WTC11 (cell line): ENCODE results near the gene ATMIN. TPM values are rescaled to one million over a fixed set of nuclear protein-coding genes. Genes with fewer than 3 reads are reported as not detected.

ENCODE experiments used
- ATAC-seq: fragments of 200-7000 bp; cut with Tn5 transposase; 2 replicates; pipeline ENCODE4 v1.10.0; 2021; ENCODE audit warnings: mild to moderate bottlenecking, moderate library complexity
- CTCF ChIA-PET: fragments of 300-600 bp; sonication (Branson Sonifier 250); formaldehyde crosslinking; loops from one replicate; lab custom pipeline; 2021; ENCODE audit warnings: antibody characterized with exemption; lab: Charles Lee
- POLR2A ChIA-PET: fragments of 350-600 bp; sonication (Branson Sonifier 250); formaldehyde crosslinking; loops from one replicate; lab custom pipeline; 2021; ENCODE audit warnings: antibody characterized with exemption; lab: Charles Lee
- DNase-seq: peaks from one replicate; pipeline ENCODE4 v3.0.0; 2021; ENCODE audit warnings: low spot score
- H3K27ac Mint-ChIP-seq: 2 replicates; pipeline ENCODE4 v1.8.0; 2021; ENCODE audit warnings: mixed read lengths
- H3K27me3 Mint-ChIP-seq: 2 replicates; pipeline ENCODE4 v1.8.0; 2021; ENCODE audit warnings: low read depth, mild to moderate bottlenecking, moderate library complexity, mixed read lengths
- H3K36me3 Mint-ChIP-seq: 2 replicates; pipeline ENCODE4 v1.8.0; 2021; ENCODE audit warnings: mixed read lengths
- H3K4me1 Mint-ChIP-seq: 2 replicates; pipeline ENCODE4 v1.8.0; 2022; ENCODE audit warnings: mixed read lengths
- H3K4me3 Mint-ChIP-seq: 2 replicates; pipeline ENCODE4 v1.8.0; 2021; ENCODE audit warnings: mild to moderate bottlenecking, moderate library complexity, mixed read lengths
- H3K9me3 Mint-ChIP-seq: 2 replicates; pipeline ENCODE4 v1.8.0; 2021; ENCODE audit warnings: mixed read lengths
- E2F4 ChIP-seq: sonication (generic); formaldehyde crosslinking; IDR thresholded peaks from 2 replicates; pipeline ENCODE4 v1.8.1; 2022; ENCODE audit warnings: low read depth, mild to moderate bottlenecking, moderate library complexity, missing genetic modification reagents, borderline replicate concordance
- HMGA2 ChIP-seq: fragments of 250-450 bp; sonication (Bioruptor Pico); IDR thresholded peaks from 2 replicates; pipeline ENCODE4 v1.4.0; 2021; ENCODE audit warnings: mild to moderate bottlenecking, moderate library complexity
- KAT7 ChIP-seq: sonication (generic); formaldehyde crosslinking; IDR thresholded peaks from 2 replicates; pipeline ENCODE4 v1.8.1; 2023; ENCODE audit warnings: missing genetic modification reagents, mild to moderate bottlenecking, borderline replicate concordance
- MYBL2 ChIP-seq: sonication (generic); formaldehyde crosslinking; IDR thresholded peaks from 2 replicates; pipeline ENCODE4 v1.8.1; 2023; ENCODE audit warnings: mild to moderate bottlenecking, moderate library complexity, missing genetic modification reagents
- PRDM15 ChIP-seq: sonication (generic); formaldehyde crosslinking; IDR thresholded peaks from 2 replicates; pipeline ENCODE4 v1.8.0; 2022; ENCODE audit warnings: missing genetic modification reagents
- PRRX2 ChIP-seq: fragments of 250-450 bp; sonication (Bioruptor Pico); IDR thresholded peaks from 2 replicates; pipeline ENCODE4 v1.8.0; 2021; ENCODE audit warnings: mild to moderate bottlenecking
- RORB ChIP-seq: fragments of 250-450 bp; sonication (Bioruptor Pico); IDR thresholded peaks from 2 replicates; pipeline ENCODE4 v1.9.0; 2021; ENCODE audit warnings: mild to moderate bottlenecking
- SMAD3 ChIP-seq: sonication (generic); formaldehyde crosslinking; IDR thresholded peaks from 2 replicates; pipeline ENCODE4 v1.8.0; 2022; ENCODE audit warnings: missing genetic modification reagents, mild to moderate bottlenecking, borderline replicate concordance
- USF1 ChIP-seq: sonication (generic); formaldehyde crosslinking; IDR thresholded peaks from 2 replicates; pipeline ENCODE4 v1.8.0; 2022; ENCODE audit warnings: mild to moderate bottlenecking, missing genetic modification reagents
- ZNF416 ChIP-seq: fragments of 250-450 bp; sonication (Bioruptor Pico); IDR thresholded peaks from 2 replicates; pipeline ENCODE4 v1.9.0; 2021; ENCODE audit warnings: mild to moderate bottlenecking, inconsistent platforms
- ZNF425 ChIP-seq: fragments of 250-450 bp; sonication (Bioruptor Pico); conservative IDR thresholded peaks from 2 replicates; pipeline ENCODE4 v1.9.0; 2021; ENCODE audit warnings: mild to moderate bottlenecking
- ZNF671 ChIP-seq: fragments of 250-450 bp; sonication (Bioruptor Pico); IDR thresholded peaks from 2 replicates; pipeline ENCODE4 v1.8.0; 2021; ENCODE audit warnings: mild to moderate bottlenecking
- total RNA-seq: library from RNA; stranded (reverse); gene quantifications from 3 replicates; pipeline ENCODE4 v1.2.3, GENCODE V29; 2021
- TF ChIP-seq, protein P1 (sequence below): sonication (generic); formaldehyde crosslinking; IDR thresholded peaks from 2 replicates; pipeline ENCODE4 v1.8.1; 2023; ENCODE audit warnings: mild to moderate bottlenecking, moderate library complexity, missing genetic modification reagents
- TF ChIP-seq, protein P2 (sequence below): sonication (generic); formaldehyde crosslinking; IDR thresholded peaks from 2 replicates; pipeline ENCODE4 v1.8.0; 2023; ENCODE audit warnings: mild to moderate bottlenecking, missing genetic modification reagents
- TF ChIP-seq, protein P3 (sequence below): fragments of 250-450 bp; sonication (Bioruptor Pico); IDR thresholded peaks from 2 replicates; pipeline ENCODE4 v2.1.2; 2022; ENCODE audit warnings: mild to moderate bottlenecking, moderate library complexity

The ATMIN gene
- total RNA-seq, 1 experiment from 2014 or later = 43.1 TPM

DNA sequence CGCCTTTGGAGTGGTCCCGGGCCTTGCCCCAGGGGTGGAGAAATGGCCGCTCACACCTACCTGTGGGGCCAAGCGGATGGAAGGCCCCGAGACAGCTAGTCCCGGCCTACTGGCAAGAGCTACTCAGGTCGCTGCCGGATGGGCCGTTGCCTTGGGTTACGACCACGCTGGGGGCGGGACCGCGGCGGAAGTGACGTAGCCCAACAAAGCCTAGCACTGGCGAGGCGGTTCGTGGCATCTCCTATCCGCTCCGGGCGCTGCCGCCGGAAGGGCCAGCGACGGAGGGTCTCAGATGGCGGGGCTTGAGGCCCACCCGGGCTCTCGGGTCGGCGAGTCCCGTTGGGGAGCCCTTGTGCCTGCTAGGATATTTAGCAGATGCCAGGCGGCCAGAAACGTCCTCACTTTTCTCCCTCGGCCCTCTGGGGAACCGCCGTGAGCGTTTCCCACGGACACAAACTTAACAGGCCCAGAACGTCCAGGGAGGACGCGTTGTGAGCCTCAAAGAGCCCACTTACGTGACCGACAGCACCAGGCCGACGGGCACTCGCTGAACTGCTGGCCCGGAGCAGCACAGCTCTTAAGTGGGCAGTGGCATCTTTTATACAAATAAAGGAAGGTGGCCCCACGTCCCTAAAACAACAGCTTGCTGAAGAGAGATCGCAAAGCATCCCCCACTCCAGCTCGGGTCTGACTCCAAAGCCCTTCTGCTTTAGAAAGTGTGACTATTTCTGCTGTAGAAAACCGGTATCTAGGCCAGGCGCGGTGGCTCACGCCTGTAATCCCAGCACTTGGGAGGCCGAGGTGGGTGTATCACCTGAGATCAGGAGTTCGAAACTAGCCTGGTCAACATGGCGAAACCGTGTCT is 41.7 kb downstream of the ATMIN start, which contains the start of gene C16orf46 (continued):
- TF ChIP-seq ZNF425 (CRISPR knock-in tag) = no peak
- TF ChIP-seq KAT7 = no peak
- no peak for TF ChIP-seq HMGA2 (CRISPR knock-in tag)

DNA sequence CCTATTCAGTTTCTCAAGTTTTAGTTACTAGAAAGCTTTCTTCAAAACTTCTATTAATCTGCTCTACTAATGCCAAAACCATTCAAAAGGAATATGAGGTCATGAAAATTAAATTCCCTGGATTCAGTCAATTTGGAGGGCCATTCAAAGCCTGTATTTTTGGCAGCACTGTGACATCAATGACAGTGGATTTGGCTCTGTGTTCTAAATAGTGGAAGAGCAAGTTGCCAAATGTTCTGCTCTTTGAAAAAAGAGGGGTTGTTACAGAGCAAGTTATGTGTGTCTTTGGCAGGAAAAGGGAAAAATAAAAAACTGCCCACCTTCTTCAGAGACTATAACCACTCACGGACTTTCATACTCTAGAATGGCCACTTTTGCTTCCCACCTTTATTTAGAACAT is 44.6 kb downstream of the ATMIN start:
- no peak overlapping the region for H3K4me3 Mint-ChIP-seq
- no peak for DNase-seq
- H3K4me1 Mint-ChIP-seq = peaks cover 7% of the 10 kb centered on the region; the same call in 1 of the 2 replicates
- no peak overlapping the region for H3K27ac Mint-ChIP-seq
- no peaks in the 10 kb centered on the region; the same call in 1 of the 2 replicates for H3K27me3 Mint-ChIP-seq
- ChIA-PET POLR2A (no interaction called here), CTCF (no interaction called here)
- no peak for TF ChIP-seq E2F4 (CRISPR knock-in tag)
- TF ChIP-seq ZNF671 = no peak
- TF ChIP-seq, protein P1, sequence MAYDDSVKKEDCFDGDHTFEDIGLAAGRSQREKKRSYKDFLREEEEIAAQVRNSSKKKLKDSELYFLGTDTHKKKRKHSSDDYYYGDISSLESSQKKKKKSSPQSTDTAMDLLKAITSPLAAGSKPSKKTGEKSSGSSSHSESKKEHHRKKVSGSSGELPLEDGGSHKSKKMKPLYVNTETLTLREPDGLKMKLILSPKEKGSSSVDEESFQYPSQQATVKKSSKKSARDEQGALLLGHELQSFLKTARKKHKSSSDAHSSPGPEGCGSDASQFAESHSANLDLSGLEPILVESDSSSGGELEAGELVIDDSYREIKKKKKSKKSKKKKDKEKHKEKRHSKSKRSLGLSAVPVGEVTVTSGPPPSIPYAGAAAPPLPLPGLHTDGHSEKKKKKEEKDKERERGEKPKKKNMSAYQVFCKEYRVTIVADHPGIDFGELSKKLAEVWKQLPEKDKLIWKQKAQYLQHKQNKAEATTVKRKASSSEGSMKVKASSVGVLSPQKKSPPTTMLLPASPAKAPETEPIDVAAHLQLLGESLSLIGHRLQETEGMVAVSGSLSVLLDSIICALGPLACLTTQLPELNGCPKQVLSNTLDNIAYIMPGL (CRISPR knock-in tag) = no peak
- no peak for TF ChIP-seq PRRX2
- TF ChIP-seq ZNF416 (CRISPR knock-in tag) = no peak
- no peak for TF ChIP-seq SMAD3 (CRISPR knock-in tag)
- TF ChIP-seq, protein P2, sequence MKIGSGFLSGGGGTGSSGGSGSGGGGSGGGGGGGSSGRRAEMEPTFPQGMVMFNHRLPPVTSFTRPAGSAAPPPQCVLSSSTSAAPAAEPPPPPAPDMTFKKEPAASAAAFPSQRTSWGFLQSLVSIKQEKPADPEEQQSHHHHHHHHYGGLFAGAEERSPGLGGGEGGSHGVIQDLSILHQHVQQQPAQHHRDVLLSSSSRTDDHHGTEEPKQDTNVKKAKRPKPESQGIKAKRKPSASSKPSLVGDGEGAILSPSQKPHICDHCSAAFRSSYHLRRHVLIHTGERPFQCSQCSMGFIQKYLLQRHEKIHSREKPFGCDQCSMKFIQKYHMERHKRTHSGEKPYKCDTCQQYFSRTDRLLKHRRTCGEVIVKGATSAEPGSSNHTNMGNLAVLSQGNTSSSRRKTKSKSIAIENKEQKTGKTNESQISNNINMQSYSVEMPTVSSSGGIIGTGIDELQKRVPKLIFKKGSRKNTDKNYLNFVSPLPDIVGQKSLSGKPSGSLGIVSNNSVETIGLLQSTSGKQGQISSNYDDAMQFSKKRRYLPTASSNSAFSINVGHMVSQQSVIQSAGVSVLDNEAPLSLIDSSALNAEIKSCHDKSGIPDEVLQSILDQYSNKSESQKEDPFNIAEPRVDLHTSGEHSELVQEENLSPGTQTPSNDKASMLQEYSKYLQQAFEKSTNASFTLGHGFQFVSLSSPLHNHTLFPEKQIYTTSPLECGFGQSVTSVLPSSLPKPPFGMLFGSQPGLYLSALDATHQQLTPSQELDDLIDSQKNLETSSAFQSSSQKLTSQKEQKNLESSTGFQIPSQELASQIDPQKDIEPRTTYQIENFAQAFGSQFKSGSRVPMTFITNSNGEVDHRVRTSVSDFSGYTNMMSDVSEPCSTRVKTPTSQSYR = no peak
- TF ChIP-seq, protein P3, sequence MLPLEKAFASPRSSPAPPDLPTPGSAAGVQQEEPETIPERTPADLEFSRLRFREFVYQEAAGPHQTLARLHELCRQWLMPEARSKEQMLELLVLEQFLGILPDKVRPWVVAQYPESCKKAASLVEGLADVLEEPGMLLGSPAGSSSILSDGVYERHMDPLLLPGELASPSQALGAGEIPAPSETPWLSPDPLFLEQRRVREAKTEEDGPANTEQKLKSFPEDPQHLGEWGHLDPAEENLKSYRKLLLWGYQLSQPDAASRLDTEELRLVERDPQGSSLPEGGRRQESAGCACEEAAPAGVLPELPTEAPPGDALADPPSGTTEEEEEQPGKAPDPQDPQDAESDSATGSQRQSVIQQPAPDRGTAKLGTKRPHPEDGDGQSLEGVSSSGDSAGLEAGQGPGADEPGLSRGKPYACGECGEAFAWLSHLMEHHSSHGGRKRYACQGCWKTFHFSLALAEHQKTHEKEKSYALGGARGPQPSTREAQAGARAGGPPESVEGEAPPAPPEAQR (CRISPR knock-in tag) = no peak
- no peak for TF ChIP-seq MYBL2 (CRISPR knock-in tag)
- TF ChIP-seq RORB = no peak
- no peak for TF ChIP-seq USF1
- no peak for TF ChIP-seq PRDM15 (CRISPR knock-in tag)
- no peak for ATAC-seq
- no peaks in the 10 kb centered on the region for H3K9me3 Mint-ChIP-seq
- H3K36me3 Mint-ChIP-seq = peaks cover 9% of the 10 kb centered on the region
